NCI-H2107 (cell line): ENCODE data around the gene ITPR2.
"Not testable (repeated sequence)": the region's sequence is repeated elsewhere in the genome, so short reads cannot be mapped to it uniquely, and the experiment has no call there.

Source experiments
- DNase-seq: peaks from one replicate; lab custom pipeline; 2025; lab: John Stamatoyannopoulos, UW

ITPR2 gene

DNA sequence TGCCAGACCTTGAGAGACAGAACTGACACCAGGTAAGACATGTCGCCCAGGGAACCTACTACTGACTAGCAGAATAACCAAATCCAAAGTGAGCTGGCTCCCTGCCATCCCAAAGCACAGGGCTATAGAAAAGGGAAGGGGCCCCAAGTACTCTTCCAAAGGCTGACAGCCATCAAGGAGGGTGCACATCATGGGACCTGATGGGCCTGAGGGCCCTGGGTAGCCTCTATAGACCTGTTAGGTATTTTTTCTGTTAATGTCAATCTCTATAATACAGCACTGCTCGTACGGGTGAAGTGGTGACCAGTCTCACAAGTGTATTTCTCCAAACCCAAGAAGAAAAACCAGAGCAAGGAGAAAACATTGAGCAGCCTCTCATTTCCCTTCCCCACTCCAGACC is 171.6 kb downstream of the ITPR2 start:
- no peak for DNase-seq

DNA sequence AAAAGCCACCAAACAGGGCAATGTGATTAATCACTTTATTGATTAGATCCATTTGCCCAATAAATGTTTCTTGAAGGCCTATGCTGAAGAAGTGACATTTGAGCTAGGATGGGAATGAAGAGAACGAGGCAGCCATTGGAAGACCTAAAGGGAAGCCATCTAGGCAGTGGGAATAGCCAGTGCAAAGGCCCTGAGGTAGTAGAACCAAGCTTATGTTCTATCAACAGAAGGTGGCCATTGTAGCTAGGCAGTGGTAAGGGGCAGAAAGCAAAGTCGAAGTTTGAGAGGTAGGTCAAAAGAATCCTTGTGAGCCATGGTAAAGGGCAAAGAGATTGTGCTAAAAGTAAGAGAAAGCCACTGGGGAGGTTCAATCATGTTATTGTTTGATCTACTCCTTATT is 173.1 kb downstream of the ITPR2 start:
- DNase-seq: no peak

GRCh38 chr12:26658991-26659390 is 174.0 kb downstream of the ITPR2 start:
- DNase-seq: no peak

GRCh38 chr12:26654623-26655022 is 178.4 kb downstream of the ITPR2 start:
- DNase-seq: no peak

GRCh38 chr12:26651566-26652188 is 181.3 kb downstream of the ITPR2 start:
- DNase-seq: peak; percentile 59

DNA sequence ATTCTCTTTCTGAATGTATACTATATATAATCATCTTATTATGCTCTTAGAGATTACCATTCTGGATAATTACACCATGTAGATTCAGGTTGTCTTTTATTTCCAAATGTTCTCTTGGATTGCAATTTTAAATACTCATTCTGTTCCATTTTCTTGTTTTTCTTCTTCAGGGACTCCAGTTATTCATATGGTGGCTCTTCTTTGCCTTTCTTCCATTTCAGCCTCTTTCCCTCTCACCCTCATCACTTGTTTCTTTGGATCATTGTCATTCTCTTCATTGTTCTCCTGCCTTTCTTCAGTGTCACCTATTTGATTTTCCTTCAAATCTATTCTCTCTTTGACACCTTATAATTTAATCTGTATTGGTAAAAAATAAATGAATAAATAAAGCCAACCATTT is 182.0 kb downstream of the ITPR2 start:
- no peak for DNase-seq

GRCh38 chr12:26648999-26649398 is 184.0 kb downstream of the ITPR2 start:
- DNase-seq: no peak

DNA sequence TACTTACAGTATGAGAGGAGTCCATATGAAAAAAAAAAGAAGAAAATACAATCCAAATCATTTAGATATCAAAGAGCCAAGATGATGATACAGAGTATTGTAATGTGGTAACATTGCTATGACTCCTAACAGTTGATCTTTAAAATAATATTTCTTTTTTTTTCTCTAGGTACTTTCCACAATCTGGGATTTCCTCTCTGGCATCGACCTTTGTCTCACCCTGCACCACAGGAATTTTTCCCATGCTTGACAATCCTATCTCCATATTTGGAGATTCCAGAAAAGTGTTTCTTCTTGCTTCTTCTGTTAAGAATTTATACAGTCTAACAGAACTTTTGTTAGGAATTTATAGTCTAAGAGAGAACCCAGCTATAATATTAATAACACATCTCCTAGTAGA is 184.4 kb downstream of the ITPR2 start:
- no peak for DNase-seq

- no peak for DNase-seq
Observed at GRCh38 chr12:26648066-26648465, 184.9 kb downstream of the ITPR2 start.

GRCh38 chr12:26647088-26647487 is 185.9 kb downstream of the ITPR2 start:
- DNase-seq: no peak

GRCh38 chr12:26646571-26646970 is 186.4 kb downstream of the ITPR2 start:
- no peak for DNase-seq

DNA sequence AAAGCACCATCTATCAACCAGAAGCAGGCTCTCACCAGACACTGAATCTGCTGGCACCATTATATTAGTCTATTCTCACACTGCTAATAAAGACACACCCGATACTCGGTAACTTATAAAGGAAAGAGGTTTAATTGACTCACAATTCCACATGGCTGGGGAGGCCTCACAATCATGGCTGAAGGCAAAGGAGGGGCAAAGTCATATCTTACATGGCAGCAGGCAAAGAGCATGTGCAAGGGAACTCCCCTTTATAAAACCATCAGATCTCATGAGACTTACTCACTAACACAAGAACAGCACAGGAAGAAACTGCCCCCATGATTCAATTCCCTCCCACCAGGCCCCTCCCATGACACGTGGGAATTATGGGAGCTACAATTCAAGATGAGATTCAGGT is 188.6 kb downstream of the ITPR2 start:
- not testable (repeated sequence) for DNase-seq

GRCh38 chr12:26643532-26644315 is 189.3 kb downstream of the ITPR2 start:
- no peak for DNase-seq

DNA sequence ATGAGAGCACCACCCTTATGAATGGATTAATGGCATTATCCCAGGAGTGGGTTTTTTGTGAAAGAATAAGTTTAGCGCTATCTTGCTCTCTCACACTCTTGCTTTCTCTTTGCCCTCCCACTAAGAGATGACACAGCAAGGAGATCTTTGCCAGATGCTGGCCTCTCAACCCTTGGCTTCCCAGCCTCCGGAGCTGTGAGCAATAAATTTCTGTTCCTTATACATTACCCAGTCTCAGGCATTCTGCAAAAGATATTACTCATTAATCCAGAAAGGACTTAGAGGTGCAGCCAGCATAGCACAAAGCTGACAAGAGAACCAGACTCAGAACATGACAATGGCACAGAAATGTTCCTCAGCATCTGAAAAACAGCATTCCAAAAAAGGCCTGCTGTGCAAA is 190.6 kb downstream of the ITPR2 start:
- no peak for DNase-seq

- DNase-seq: no peak
Observed at GRCh38 chr12:26636710-26637328, 196.2 kb downstream of the ITPR2 start.

DNA sequence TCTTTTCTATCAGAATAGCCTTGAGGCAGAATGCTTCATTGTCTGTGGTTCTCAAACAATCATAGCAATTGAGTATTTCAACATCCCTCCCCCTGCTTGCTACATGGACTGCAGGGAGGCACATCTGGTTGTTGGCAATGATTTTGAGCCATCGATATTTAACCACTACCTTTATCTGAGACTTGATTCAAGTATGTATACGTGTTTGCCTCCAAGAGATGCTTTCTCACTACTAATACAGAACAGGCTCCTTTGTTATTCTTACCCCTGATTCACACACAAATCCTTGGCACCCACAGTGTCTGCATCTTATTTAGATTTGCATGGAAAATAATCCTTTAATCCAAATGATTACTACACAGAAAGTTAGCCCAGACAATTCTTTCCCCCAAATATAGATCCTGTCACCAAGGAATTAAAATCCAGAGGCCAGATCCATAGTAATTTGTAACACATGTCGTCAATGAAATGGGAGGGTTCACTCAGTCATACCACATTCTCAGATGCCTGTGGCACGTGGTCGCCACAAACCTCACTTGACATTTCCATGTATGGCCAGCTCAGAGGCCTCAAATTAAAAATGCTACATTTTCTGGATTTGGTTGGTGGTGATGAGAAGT is 199.3 kb downstream of the ITPR2 start:
- DNase-seq: no peak

DNA sequence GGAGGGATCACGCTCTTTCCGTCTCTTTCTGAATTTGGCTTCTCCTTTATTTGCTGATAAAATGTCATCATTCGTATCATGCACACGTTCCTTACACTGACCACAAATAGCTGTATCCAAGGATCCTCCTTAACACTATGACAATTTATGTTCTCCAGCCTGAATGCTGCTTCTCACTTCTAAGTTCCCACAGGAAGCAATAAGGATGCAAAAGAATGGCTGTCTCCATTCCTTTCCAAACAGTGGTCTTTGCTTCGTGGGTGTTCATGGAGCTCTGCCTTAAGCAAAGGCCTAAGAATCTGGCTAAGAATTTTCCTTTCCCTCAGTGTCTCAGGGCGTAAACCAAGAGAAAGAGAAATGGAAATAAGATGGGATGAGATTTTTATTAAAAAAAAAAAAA is 200.2 kb downstream of the ITPR2 start:
- DNase-seq: no peak

GRCh38 chr12:26631846-26632245 is 201.1 kb downstream of the ITPR2 start:
- no peak for DNase-seq

- DNase-seq: no peak
Observed at GRCh38 chr12:26630546-26631027, 202.4 kb downstream of the ITPR2 start.

GRCh38 chr12:26629864-26630263 is 203.1 kb downstream of the ITPR2 start:
- DNase-seq: no peak

DNA sequence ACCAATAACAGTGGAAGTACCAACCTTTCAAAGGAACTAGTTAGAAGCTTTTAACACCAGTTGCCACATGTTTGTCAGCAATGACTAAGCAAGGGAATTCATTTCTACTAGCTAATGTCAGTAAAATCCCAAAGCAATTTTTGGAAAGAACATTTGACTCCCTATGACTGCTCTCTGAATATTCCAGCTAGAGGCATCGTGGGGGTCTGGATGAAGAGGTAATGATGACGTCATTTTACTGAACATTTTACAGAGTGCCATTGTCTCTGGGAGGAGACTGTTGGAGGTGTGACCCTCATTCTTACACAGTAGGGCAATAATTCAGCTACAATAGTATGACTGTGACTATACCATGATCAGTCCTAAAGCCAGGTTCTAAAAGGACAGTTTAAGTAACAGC is 204.8 kb downstream of the ITPR2 start:
- DNase-seq: no peak

- no peak for DNase-seq
Observed at GRCh38 chr12:26627335-26627734, 205.7 kb downstream of the ITPR2 start.

DNA sequence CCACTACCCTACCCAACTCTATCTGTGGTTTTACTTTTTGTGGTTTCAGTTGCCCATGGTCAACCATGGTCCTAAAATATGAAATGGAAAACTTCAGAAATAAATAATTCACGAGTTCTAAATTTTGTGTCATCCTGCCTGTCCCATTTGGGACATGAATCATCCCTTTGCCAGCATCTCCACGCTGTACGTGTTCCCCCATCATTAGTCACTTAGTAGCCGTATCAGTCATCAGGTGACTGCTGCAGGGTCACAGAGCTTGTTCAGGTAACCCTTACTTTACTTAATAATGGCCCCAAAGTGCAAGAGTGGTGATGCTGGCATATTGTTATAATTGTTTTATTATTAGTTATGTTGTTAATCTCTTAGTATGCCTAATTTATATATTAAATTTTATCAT is 209.9 kb downstream of the ITPR2 start:
- DNase-seq: no peak
